DND-41 (cell line): Measurements from ENCODE around the gene PHLDB3.

Source experiments
- CTCF ChIP-seq: IDR thresholded peaks from 2 replicates; pipeline ENCODE4 v1.5.1; 2012; ENCODE audit warnings: borderline replicate concordance, low read length, moderate library complexity, mild to moderate bottlenecking; ENCODE audit not compliant: poor library complexity, severe bottlenecking; ENCODE audit errors: extremely low read depth
- EZH2 ChIP-seq: IDR thresholded peaks from 3 replicates; pipeline ENCODE4 v1.6.1; 2012; ENCODE audit warnings: borderline replicate concordance, low read depth, mild to moderate bottlenecking, moderate library complexity, low read length, inconsistent platforms; ENCODE audit not compliant: severe bottlenecking

- no peak for TF ChIP-seq CTCF
- TF ChIP-seq EZH2, result no peak
Observed at GRCh38 chr19:43490759-43491158, 13.8 kb downstream of the PHLDB3 start.
